HFFc6 (cell line): Measurements from ENCODE around the gene BSND. TPM values are rescaled to one million over a fixed set of nuclear protein-coding genes. Genes with fewer than 3 reads are reported as not detected.

Experiments
- total RNA-seq, 6 experiments: library from RNA; stranded (reverse); fragmentation: NEBNext Ultra II Directional; extraction: Animal tissue kit (Norgen Biotek cat#: 25700); gene quantifications; 2 replicates in 1 of 6; 3 replicates in 5 of 6; pipeline ENCODE4 v1.2.3, GENCODE V29; 2021

The BSND gene
- total RNA-seq, 6 experiments from 2014 or later: not detected

Other genes starting within 250 kb of the BSND start
- 1 to 10 TPM; 3.3 to 4.2 (median 3.6) TPM for gene PARS2, start 234.4 kb upstream of the BSND start, total RNA-seq
- not detected for gene TTC22, start 197.6 kb upstream of the BSND start, total RNA-seq
- 10 to 100 TPM; 39.3 to 88.4 (median 74.8) TPM for gene DHCR24, start 111.7 kb upstream of the BSND start, total RNA-seq
- not detected for gene TMEM61, start 18.3 kb upstream of the BSND start, total RNA-seq
- under 1 TPM in 2 of 6 experiments, not detected in 4; 0.05 TPM for gene PCSK9, start 40.6 kb downstream of the BSND start, total RNA-seq
- gene USP24, start 216.4 kb downstream of the BSND start, total RNA-seq: 10 to 100 TPM; 22.5 to 27.8 (median 25.0) TPM